Lung (tissue), 12 donors: Measurements from ENCODE around the gene IFI6. TPM values are rescaled to one million over a fixed set of nuclear protein-coding genes. Genes with fewer than 3 reads are reported as not detected.
"Not testable (repeated sequence)": the region's sequence is repeated elsewhere in the genome, so short reads cannot be mapped to it uniquely, and the experiment has no call there.

Experiments used
- ATAC-seq: fragments of 200-7000 bp; cut with Tn5 transposase; one replicate; pipeline ENCODE4 v1.9.1; 2020; ENCODE audit warnings: moderate number of reproducible peaks; ENCODE audit not compliant: insufficient read depth, low FRiP score
- DNase-seq, 3 donors: peaks; one replicate each; pipeline ENCODE4 v3.0.0-alpha.2; 2013 to 2017
- H3K27ac ChIP-seq, 2 donors: one replicate each; pipeline ENCODE4 v1.5.1; 2013; ENCODE audit warnings: mild to moderate bottlenecking in 2 of 2, moderate library complexity in 2 of 2, control low read depth in 1 of 2, inconsistent platforms in 1 of 2, low read depth in 1 of 2, low read length in 1 of 2
- H3K27me3 ChIP-seq, 3 donors: one replicate each; pipeline ENCODE4 v1.5.1; 2013; ENCODE audit warnings: low read length in 2 of 3; ENCODE audit not compliant: control insufficient read depth in 3 of 3, insufficient read depth in 3 of 3
- H3K36me3 ChIP-seq, 4 donors: one replicate each; pipeline ENCODE4 v1.5.1; 2013; ENCODE audit warnings: low read length in 4 of 4, mild to moderate bottlenecking in 1 of 4, moderate library complexity in 1 of 4; ENCODE audit not compliant: control insufficient read depth in 4 of 4, insufficient read depth in 4 of 4
- H3K4me1 ChIP-seq, 5 donors: one replicate each; pipeline ENCODE4 v1.5.1; 2013; ENCODE audit warnings: low read length in 5 of 5, mild to moderate bottlenecking in 2 of 5, moderate library complexity in 1 of 5; ENCODE audit not compliant: control insufficient read depth in 5 of 5, insufficient read depth in 5 of 5
- H3K4me3 ChIP-seq: one replicate; pipeline ENCODE4 v1.5.1; 2013; ENCODE audit warnings: mild to moderate bottlenecking, control low read depth, moderate library complexity
- H3K9ac ChIP-seq, 2 donors: one replicate each; pipeline ENCODE4 v1.5.1; 2013; ENCODE audit warnings: low read length in 2 of 2, control low read depth in 1 of 2; ENCODE audit not compliant: insufficient read depth in 1 of 2
- H3K9me3 ChIP-seq, 4 donors: one replicate each; pipeline ENCODE4 v1.5.1; 2013; ENCODE audit warnings: low read length in 3 of 4, mild to moderate bottlenecking in 1 of 4, moderate library complexity in 1 of 4; ENCODE audit not compliant: control insufficient read depth in 4 of 4, insufficient read depth in 3 of 4
- WGBS, 2 donors: extraction: QIAGEN DNeasy Blood & Tissue Kit; methylation state at CpG; one replicate each; pipeline ENCODE4 v1.1.7; 2013; 5-methylcytosine and 5-hydroxymethylcytosine counted together
- polyA plus RNA-seq, 2 donors: library from polyadenylated mRNA; stranded (reverse); fragments of 200-250 nt; gene quantifications; one replicate each; pipeline ENCODE4 v1.2.1, GENCODE V29; 2013
- total RNA-seq, 2 donors: library from RNA; depleted of rRNA in 1 of 2; stranded (reverse); fragments of >200 nt in 1 of 2; gene quantifications; one replicate each; pipeline ENCODE4 v1.2.1, GENCODE V29; 2014 to 2021
- TF ChIP-seq, protein P1 (sequence below): IDR thresholded peaks from 2 replicates; pipeline ENCODE4 v1.5.1; 2012; ENCODE audit warnings: mild to moderate bottlenecking; ENCODE audit errors: control extremely low read depth, extremely low read depth
- donor health status: control.
- donor health status: control.
- donor health status: Bipolar disorder and iron deficiency.
- donor health status: healthy.
- donor health status: DM: yes; HTN: yes; CAD: no.

Gene IFI6
- total and polyA plus RNA-seq, 4 donors: 36.0 to 383 (median 120) TPM

DNA sequence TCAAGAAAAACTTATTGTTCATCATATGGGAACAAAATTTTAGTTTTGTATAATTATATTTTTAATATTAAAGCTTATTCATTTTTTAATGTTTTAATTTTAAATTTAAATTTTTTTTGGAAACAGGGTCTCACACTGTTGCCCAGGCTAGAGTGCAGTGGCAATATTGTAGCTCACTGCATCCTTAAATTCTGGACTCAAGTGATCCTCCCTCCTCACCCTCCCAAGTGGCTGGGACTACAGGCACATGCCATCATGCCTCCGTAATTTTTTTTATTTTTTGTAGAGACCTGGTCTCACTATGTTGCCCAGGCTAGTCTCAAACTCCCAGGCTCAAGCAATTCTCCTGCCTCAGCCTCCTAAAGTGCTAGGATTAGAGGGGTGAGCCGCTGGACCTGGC lies 33.6 kb upstream of the IFI6 start:
- ATAC-seq (no peak), DNase-seq (no peak)
- no peaks in the 10 kb centered on the region for H3K27me3 ChIP-seq
- H3K4me3 ChIP-seq: no peak overlapping the region
- H3K27ac ChIP-seq: no peak overlapping the region
- no peaks in the 10 kb centered on the region for H3K4me1 ChIP-seq
- no peak overlapping the region for H3K9ac ChIP-seq
- no peaks in the 10 kb centered on the region for H3K36me3 ChIP-seq
- H3K9me3 ChIP-seq: no peaks in the 10 kb centered on the region
- 81 to 92% methylated on average over 2 of the region's 2 CpGs for WGBS, 2 donors
- TF ChIP-seq, protein P1, sequence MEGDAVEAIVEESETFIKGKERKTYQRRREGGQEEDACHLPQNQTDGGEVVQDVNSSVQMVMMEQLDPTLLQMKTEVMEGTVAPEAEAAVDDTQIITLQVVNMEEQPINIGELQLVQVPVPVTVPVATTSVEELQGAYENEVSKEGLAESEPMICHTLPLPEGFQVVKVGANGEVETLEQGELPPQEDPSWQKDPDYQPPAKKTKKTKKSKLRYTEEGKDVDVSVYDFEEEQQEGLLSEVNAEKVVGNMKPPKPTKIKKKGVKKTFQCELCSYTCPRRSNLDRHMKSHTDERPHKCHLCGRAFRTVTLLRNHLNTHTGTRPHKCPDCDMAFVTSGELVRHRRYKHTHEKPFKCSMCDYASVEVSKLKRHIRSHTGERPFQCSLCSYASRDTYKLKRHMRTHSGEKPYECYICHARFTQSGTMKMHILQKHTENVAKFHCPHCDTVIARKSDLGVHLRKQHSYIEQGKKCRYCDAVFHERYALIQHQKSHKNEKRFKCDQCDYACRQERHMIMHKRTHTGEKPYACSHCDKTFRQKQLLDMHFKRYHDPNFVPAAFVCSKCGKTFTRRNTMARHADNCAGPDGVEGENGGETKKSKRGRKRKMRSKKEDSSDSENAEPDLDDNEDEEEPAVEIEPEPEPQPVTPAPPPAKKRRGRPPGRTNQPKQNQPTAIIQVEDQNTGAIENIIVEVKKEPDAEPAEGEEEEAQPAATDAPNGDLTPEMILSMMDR: no peak

DNA sequence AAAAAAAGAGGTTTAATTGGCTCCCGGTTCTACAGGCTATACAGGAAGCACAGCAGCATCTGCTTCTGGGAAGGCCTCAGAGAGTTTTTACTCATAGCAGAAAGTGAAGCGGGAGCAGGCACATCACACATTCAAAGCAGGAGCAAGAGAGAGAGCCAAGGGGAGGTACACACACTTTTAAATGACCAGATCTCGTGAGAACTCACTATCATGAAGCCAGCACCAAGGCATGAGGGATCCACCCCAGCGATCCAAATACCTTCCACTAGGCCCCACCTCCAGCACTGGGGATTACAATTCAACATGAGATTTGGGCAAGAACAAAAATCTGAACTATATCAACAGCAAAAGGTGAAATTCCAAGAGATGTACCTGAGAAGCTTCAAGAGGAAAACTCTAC lies 33.0 kb upstream of the IFI6 start:
- Histone ChIP-seq H3K27me3 (no peaks in the 10 kb centered on the region), H3K4me1 (no peaks in the 10 kb centered on the region), H3K27ac (no peak overlapping the region), H3K36me3 (no peaks in the 10 kb centered on the region), H3K4me3 (no peak overlapping the region), H3K9ac (no peak overlapping the region), H3K9me3 (no peaks in the 10 kb centered on the region)
- WGBS, 2 donors: 86 to 89% methylated on average over 4 of the region's 4 CpGs
- DNase-seq (no peak), ATAC-seq (no peak)
- TF ChIP-seq, protein P1: no peak

DNA sequence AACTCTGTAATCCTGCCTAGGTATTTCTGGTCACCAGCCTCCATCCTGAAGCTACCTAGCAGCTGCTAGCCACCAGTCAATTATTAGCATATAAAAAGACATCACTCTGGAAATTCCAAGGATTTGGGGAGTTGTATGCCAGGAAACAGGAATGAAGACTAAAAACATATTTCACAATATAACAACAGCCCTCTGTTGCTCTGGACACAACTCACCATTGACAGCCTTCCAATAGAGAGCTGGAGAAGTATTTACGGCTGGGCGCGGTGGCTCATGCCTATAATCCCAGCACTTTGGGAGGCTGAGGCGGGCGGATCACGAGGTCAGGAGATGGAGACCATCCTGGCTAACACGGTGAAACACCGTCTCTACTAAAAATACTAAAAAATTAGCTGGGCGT lies 24.8 kb upstream of the IFI6 start:
- H3K9ac ChIP-seq, H3K4me3 ChIP-seq, H3K27me3 ChIP-seq, H3K27ac ChIP-seq, DNase-seq, H3K4me1 ChIP-seq, H3K36me3 ChIP-seq, ATAC-seq, H3K9me3 ChIP-seq: not testable (repeated sequence)
- 74 to 77% methylated on average over 9 of the region's 9 CpGs for whole genome bisulfite sequencing, 2 donors

DNA sequence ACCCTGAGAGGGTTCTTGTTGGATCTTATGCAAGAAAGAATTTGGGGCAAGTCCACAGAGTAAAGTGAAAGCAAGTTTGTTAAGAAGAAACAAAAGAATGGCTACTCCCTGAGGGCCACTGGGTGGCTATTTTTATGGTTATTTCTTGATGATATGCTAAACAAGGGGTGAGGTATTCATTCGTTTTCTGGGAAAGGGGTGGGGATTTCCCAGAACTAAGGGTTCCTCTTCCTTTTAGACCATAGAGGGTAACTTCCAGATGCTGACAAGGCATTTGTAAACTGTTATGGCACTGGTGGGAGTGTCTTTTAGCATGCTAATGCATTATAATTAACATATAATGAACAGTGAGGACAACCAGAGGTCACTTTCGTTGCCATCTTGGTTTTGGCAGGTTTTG lies 18.2 kb upstream of the IFI6 start:
- no peak overlapping the region for H3K27ac ChIP-seq
- H3K4me1 ChIP-seq: no peaks in the 10 kb centered on the region
- H3K9me3 ChIP-seq: no peaks in the 10 kb centered on the region
- no peak for DNase-seq
- H3K9ac ChIP-seq: no peak overlapping the region
- H3K36me3 ChIP-seq: no peaks in the 10 kb centered on the region
- 64 to 80% methylated on average over 2 of the region's 2 CpGs for WGBS, 2 donors
- no peak overlapping the region for H3K4me3 ChIP-seq
- no peak for ATAC-seq
- H3K27me3 ChIP-seq: no peaks in the 10 kb centered on the region
- TF ChIP-seq, protein P1: no peak
